Measurements from ENCODE around the gene PIGK.

Gene PIGK

DNA sequence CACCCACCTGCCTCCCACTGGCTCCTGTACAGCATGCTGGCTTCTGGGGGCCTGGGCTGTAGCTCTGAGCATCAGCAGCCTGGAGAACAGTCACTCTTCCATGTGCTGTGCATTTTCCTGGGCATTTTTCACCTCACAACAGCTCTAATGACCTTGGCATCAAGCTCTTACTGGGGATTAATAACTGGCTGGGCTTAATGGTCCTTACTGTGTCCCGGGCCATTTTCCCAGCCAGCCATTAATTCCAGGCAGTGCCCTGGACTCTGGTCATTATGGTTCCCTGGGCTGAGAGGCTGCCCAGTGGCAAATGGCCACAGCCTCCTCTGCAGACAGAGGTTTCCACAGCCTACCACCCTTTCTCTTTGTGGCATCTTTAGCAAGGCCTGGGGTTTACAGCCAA lies 180.1 kb downstream of the PIGK start:
- DNase-seq (ENCODE audit: low read depth in 2 of 2) = no peak
